ENCODE measurements around the gene PLA2G12B. TPM values are rescaled to one million over a fixed set of nuclear protein-coding genes. Genes with fewer than 3 reads are reported as not detected.

Gene PLA2G12B
- total RNA-seq, 6 donors from 2014 or later: 0.61 to 12.2 (median 3.2) TPM

DNA sequence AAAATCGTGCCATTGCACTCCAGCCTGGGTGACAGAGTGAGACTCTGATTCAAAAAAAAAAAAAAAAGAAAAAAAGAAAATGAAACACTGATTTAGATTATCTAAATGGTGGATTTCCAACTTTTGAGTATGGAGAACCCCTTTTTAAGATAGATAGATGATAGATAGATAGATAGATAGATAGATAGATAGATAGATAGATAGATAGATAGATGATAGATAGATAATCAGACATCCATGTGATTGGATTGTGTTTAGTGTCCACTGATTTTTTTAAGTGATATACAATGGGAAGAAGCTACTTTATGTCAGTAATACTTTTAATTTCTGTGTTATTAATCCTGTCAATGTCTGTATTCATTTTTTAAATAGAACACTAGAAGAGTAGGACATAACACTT, 55.1 kb downstream of the PLA2G12B start:
- Histone ChIP-seq H3K9me3 (no peaks in the 10 kb centered on the region), H3K27me3 (no peaks in the 10 kb centered on the region), H3K4me1 (no peaks in the 10 kb centered on the region), H3K36me3 (no peaks in the 10 kb centered on the region), H3K27ac (no peak overlapping the region), H3K4me3 (no peak overlapping the region)
- ATAC-seq (ENCODE audit: low FRiP score in 2 of 2) (no peak), DNase-seq (no peak)
- no peak for TF ChIP-seq POLR2AphosphoS5 (IDR thresholded peaks at IDR 0.05)
- no peak for TF ChIP-seq CTCF (IDR thresholded peaks at IDR 0.05)
- TF ChIP-seq POLR2A (IDR thresholded peaks at IDR 0.05): no peak
- TF ChIP-seq EP300 (IDR thresholded peaks at IDR 0.05): no peak
- 94 to 96% methylated on average over 1 of the region's 1 CpG for WGBS, 2 donors

- TF ChIP-seq CTCF (IDR thresholded peaks at IDR 0.05): no peak
- TF ChIP-seq EP300 (IDR thresholded peaks at IDR 0.05): no peak
- TF ChIP-seq POLR2A (IDR thresholded peaks at IDR 0.05): no peak
- no peak for TF ChIP-seq POLR2AphosphoS5 (IDR thresholded peaks at IDR 0.05)
- H3K36me3 ChIP-seq: no peaks in the 10 kb centered on the region
- ATAC-seq (ENCODE audit: low FRiP score in 2 of 2): no peak
- WGBS, 2 donors: 89 to 96% methylated on average over 7 to 10 of the region's 10 CpGs
- H3K27ac ChIP-seq: no peak overlapping the region
- DNase-seq: no peak
- no peaks in the 10 kb centered on the region for H3K9me3 ChIP-seq
- H3K4me1 ChIP-seq: no peaks in the 10 kb centered on the region
- H3K27me3 ChIP-seq: no peaks in the 10 kb centered on the region
- no peak overlapping the region for H3K4me3 ChIP-seq
These were observed 56.0 kb downstream of the PLA2G12B start for GRCh38 chr10:72898616-72899015.

- H3K9me3 ChIP-seq: no peaks in the 10 kb centered on the region
- WGBS, 2 donors: 72 to 73% methylated on average over 11 of the region's 11 CpGs
- H3K4me1 ChIP-seq: no peaks in the 10 kb centered on the region
- DNase-seq (no peak), ATAC-seq (ENCODE audit: low FRiP score in 2 of 2) (no peak)
- no peaks in the 10 kb centered on the region for H3K27me3 ChIP-seq
- no peak overlapping the region for H3K27ac ChIP-seq
- H3K36me3 ChIP-seq: no peaks in the 10 kb centered on the region
- TF ChIP-seq EP300 (IDR thresholded peaks at IDR 0.05): no peak
- no peak for TF ChIP-seq CTCF (IDR thresholded peaks at IDR 0.05)
- TF ChIP-seq POLR2A (IDR thresholded peaks at IDR 0.05): no peak
- no peak for TF ChIP-seq POLR2AphosphoS5 (IDR thresholded peaks at IDR 0.05)
- H3K4me3 ChIP-seq: no peak overlapping the region
These were observed 59.3 kb downstream of the PLA2G12B start for GRCh38 chr10:72895236-72895850.

DNA sequence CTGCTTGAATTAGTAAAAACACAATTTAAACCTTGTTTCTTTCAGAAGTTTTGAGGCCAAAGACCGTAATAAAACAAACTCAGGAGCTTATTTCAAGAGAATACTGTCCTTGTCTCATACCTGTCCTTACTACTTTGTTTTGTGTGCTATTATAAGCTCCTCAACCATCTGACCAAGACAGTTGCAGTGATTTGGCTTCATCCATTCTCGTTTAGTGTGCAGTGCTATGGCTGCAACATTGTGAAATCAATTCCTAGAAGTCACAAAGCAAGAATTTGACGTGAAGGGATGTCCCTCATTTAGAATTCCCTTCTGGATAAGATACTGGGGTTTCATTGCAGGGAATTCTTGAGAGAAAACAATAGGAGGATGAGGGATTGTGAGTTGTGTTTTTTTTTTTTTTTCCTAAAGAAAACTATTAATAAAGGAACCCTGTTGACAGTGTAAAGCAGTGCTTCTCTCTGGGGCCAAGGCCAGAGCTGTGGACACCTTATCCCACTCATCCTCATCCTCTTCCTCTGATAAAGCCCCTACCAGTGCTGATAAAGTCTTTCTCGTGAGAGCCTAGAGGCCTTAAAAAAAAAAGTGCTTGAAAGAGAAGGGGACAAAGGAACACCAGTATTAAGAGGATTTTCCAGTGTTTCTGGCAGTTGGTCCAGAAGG, 61.3 kb downstream of the PLA2G12B start, which contains the start of gene OIT3:
OIT3 (plus strand) TSS at position 604 of the 663 bp plus-strand sequence. CDS start 60 bp downstream, outside the sequence.
- Histone ChIP-seq H3K9me3 (no peaks in the 10 kb centered on the region), H3K4me3 (no peak within 1 kb of the TSS), H3K27me3 (no peaks in the 10 kb centered on the region), H3K27ac (no peak within 1 kb of the TSS), H3K4me1 (no peaks in the 10 kb centered on the region), H3K36me3 (peaks cover 0 to 2% (median under 1%) of the 10 kb centered on the region in 4 donors)
- ATAC-seq (ENCODE audit: low FRiP score in 2 of 2): no peak
- TF ChIP-seq EP300 (IDR thresholded peaks at IDR 0.05): no peak
- TF ChIP-seq POLR2A (IDR thresholded peaks at IDR 0.05): no peak
- TF ChIP-seq POLR2AphosphoS5 (IDR thresholded peaks at IDR 0.05): no peak
- TF ChIP-seq CTCF (IDR thresholded peaks at IDR 0.05): no peak
- WGBS, 2 donors: 50 to 63% methylated on average over 4 of the region's 4 CpGs
- DNase-seq: no peak

Measured in upper lobe of left lung (tissue), 6 donors.